GM12873 (cell line): ENCODE data around the gene ARHGDIB.

Experiments
- CTCF ChIP-seq: IDR thresholded peaks from 2 replicates; pipeline ENCODE4 v1.5.1; 2012; ENCODE audit warnings: low read depth, mild to moderate bottlenecking, moderate library complexity, low read length, control low read depth; ENCODE audit not compliant: insufficient read depth; ENCODE audit errors: missing control alignments

The ARHGDIB gene

GRCh38 chr12:14931791-14932560 lies 29.4 kb downstream of the ARHGDIB start:
- no peak for TF ChIP-seq CTCF

- no peak for TF ChIP-seq CTCF
Observed at GRCh38 chr12:14931359-14931758, 30.0 kb downstream of the ARHGDIB start.

- TF ChIP-seq CTCF: no peak
Observed at GRCh38 chr12:14930299-14930698, 31.1 kb downstream of the ARHGDIB start.

- no peak for TF ChIP-seq CTCF
Observed at GRCh38 chr12:14928931-14929330, 32.5 kb downstream of the ARHGDIB start.

- TF ChIP-seq CTCF: no peak
Observed at GRCh38 chr12:14927267-14927666, 34.1 kb downstream of the ARHGDIB start.

- no peak for TF ChIP-seq CTCF
Observed at GRCh38 chr12:14924541-14924940, 36.9 kb downstream of the ARHGDIB start.

- TF ChIP-seq CTCF: no peak
Observed at GRCh38 chr12:14923944-14924343, 37.5 kb downstream of the ARHGDIB start.
